Colonic mucosa (tissue), 4 donors: Measurements from ENCODE around the gene CALML4. TPM values are rescaled to one million over a fixed set of nuclear protein-coding genes. Genes with fewer than 3 reads are reported as not detected.
"Not testable (repeated sequence)": the region's sequence is repeated elsewhere in the genome, so short reads cannot be mapped to it uniquely, and the experiment has no call there.

Experiments
- DNase-seq: peaks from one replicate; pipeline ENCODE4 v3.0.0-alpha.2; 2020
- H3K27ac ChIP-seq: fragments of 200-600 bp; one replicate; pipeline ENCODE4 v1.8.0; 2021
- H3K27me3 ChIP-seq: fragments of 200-600 bp; one replicate; pipeline ENCODE4 v1.8.0; 2021
- H3K36me3 ChIP-seq: fragments of 200-600 bp; one replicate; pipeline ENCODE4 v1.8.0; 2021
- H3K4me1 ChIP-seq: fragments of 200-600 bp; one replicate; pipeline ENCODE4 v1.8.0; 2021; ENCODE audit warnings: mild to moderate bottlenecking
- H3K4me3 ChIP-seq: fragments of 200-600 bp; one replicate; pipeline ENCODE4 v1.8.0; 2021
- H3K9ac ChIP-seq, 2 donors: one replicate each; pipeline ENCODE4 v1.7.0; 2013; ENCODE audit warnings: control low read depth in 2 of 2, low read depth in 2 of 2, low read length in 2 of 2
- H3K9me3 ChIP-seq: fragments of 200-600 bp; one replicate; pipeline ENCODE4 v1.8.0; 2021
- CTCF ChIP-seq: fragments of 200-600 bp; IDR thresholded peaks from one replicate; pipeline ENCODE4 v1.8.0; 2022; ENCODE audit warnings: antibody characterized with exemption, mild to moderate bottlenecking
- intact Hi-C: fragments of 100-400 bp; cut with DNase I; formaldehyde crosslinking; loops from one replicate; pipeline ENCODE4 v1.14.1; 2022
- total RNA-seq, 2 donors: library from RNA; stranded (reverse); fragmentation: NEBNext Ultra II Directional in 1 of 2; extraction: Animal tissue kit (Norgen Biotek cat#: 25700) in 1 of 2; gene quantifications; one replicate each; pipeline ENCODE4 v1.2.1, GENCODE V29; 2021
- donor health status: healthy.
- donor health status: DM: no; HTN: no; CAD: no.
- donor health status: DM: no; HTN: no; CAD: no.

The CALML4 gene
- total RNA-seq, 2 donors from 2014 or later, result 111 to 126 TPM

- H3K4me3 ChIP-seq, result no peak overlapping the region
- H3K9me3 ChIP-seq, result no peaks in the 10 kb centered on the region
- H3K36me3 ChIP-seq, result no peaks in the 10 kb centered on the region
- no peak overlapping the region for H3K9ac ChIP-seq
- no peak for TF ChIP-seq CTCF
- no peak overlapping the region for H3K27ac ChIP-seq
- DNase-seq, result no peak
- no peaks in the 10 kb centered on the region for H3K27me3 ChIP-seq
- intact Hi-C loops, result no loop called here
- H3K4me1 ChIP-seq, result peaks cover 6% of the 10 kb centered on the region
Observed at GRCh38 chr15:68214838-68215254, 9.7 kb upstream of the CALML4 start.

DNA sequence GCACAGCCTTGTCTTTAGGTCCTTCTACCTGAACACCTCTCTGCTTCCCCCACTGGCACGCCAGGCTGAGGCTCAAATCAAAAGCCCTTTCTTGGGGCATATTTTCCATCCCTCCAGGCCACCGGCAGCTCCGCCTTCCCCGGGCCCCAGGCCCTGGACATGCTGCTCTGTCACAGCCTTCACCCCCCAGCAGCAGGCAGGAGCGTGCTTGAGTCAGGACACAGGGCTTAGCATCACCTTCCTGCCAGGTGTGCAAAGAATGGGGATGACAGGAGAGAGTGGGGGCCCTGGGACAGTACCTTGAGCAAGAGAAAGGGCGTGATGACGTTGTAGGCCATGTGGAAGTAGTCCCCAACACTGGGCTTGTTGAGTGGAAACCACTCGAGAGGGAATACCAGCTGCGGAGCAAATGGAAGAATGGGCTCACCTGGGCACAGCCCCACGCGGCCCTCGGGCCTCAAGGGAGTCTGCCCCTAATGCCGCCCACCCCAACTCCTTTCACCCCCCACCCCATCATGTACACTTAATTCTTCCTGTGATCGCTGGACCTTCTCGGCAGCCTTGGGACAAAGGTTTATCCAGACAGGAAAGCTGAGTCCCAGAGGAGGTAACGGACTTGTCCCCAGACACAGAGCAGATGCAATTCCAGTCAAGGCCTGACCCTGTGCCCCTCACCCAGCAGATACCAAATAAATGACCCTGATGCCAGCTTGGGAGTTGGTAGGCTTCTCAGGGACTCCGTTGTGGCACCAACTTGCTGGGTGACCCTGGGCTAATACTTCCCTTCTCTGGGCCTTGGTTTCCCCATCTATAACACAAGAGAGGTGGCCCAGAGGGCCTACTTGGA, 9.1 kb upstream of the CALML4 start:
- intact Hi-C loops, result no loop called here
- no peak for DNase-seq
- no peak overlapping the region for H3K27ac ChIP-seq
- H3K9ac ChIP-seq, result no peak overlapping the region
- TF ChIP-seq CTCF, result no peak
- peaks cover 6% of the 10 kb centered on the region for H3K4me1 ChIP-seq
- H3K9me3 ChIP-seq, result no peaks in the 10 kb centered on the region
- no peaks in the 10 kb centered on the region for H3K27me3 ChIP-seq
- no peak overlapping the region for H3K4me3 ChIP-seq
- no peaks in the 10 kb centered on the region for H3K36me3 ChIP-seq

DNA sequence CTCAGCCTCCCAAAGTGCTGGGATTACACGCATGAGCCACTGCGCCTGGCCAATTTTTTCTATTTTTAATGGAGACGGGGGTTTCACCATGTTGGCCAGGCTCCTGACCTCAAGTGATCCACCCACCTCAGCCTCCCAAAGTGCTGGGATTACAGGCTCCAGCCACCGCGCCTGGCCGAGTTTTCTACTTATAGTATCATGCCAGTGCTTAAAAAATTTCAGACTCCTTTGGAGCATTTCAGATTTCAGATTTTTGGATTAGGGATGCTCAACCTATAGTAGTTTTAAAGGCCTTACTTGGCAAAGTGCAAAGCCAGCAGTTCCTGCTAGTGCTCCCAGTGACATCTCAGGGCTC, 8.3 kb upstream of the CALML4 start:
- H3K27ac ChIP-seq, H3K27me3 ChIP-seq, DNase-seq, intact Hi-C loops, H3K4me1 ChIP-seq, H3K4me3 ChIP-seq, H3K36me3 ChIP-seq, H3K9ac ChIP-seq, H3K9me3 ChIP-seq: not testable (repeated sequence)

DNA sequence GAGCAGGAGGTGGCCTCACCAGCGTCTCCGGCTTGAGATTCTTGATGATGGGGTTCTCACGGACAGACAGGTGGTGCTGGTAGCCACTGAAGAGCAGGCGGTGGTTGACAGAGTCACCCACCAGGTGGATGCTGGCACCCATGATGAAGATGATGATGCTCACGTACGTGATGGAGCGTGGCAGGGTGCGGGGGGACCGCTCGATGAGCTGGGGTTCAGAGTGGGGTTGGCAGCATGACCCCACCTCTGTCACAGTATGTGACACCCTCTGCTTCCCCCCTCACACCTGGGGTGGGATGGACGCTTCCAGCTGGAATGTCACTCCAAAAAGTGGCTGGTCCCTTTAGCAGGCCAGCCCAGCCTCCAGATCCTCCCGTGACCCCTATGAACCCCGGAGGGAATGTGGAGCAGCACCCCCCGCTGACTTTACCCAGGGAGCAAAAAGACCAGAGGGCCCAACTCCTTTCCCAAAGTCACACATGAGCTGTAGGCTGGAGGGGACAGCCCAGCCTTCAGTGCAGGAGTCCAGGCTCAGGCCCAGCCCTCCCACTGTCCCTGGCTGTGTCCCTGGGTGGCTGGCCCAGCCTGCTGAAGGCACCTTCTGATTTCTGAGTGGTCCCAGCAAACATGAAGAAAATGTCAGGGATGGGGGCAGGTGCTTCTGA, 6.7 kb upstream of the CALML4 start:
- H3K27ac ChIP-seq, result no peak overlapping the region
- H3K4me1 ChIP-seq, result peaks cover 6% of the 10 kb centered on the region
- DNase-seq, result no peak
- H3K9ac ChIP-seq, result no peak overlapping the region
- H3K27me3 ChIP-seq, result no peaks in the 10 kb centered on the region
- no peaks in the 10 kb centered on the region for H3K9me3 ChIP-seq
- no peak for TF ChIP-seq CTCF
- H3K36me3 ChIP-seq, result no peaks in the 10 kb centered on the region
- no peak overlapping the region for H3K4me3 ChIP-seq
- intact Hi-C loops, result no loop called here

GRCh38 chr15:68210821-68211655, 5.9 kb upstream of the CALML4 start:
- Histone ChIP-seq H3K27ac (no peak overlapping the region), H3K27me3 (no peaks in the 10 kb centered on the region), H3K4me3 (no peak overlapping the region), H3K36me3 (no peaks in the 10 kb centered on the region), H3K9me3 (no peaks in the 10 kb centered on the region), H3K9ac (peak overlapping the region; percentile 14 to 19), H3K4me1 (peaks cover 12% of the 10 kb centered on the region)
- TF ChIP-seq CTCF, result peak; percentile 82
- peak; percentile 67 for DNase-seq
- intact Hi-C loops, result no loop called here
